K562 (cell line): Measurements from ENCODE around the gene DTWD2. TPM values are rescaled to one million over a fixed set of nuclear protein-coding genes. Genes with fewer than 3 reads are reported as not detected.

Source experiments
- ESRRB ChIP-seq: fragments of 250-450 bp; sonication (Bioruptor Pico); IDR thresholded peaks from 2 replicates; pipeline ENCODE4 v1.5.0; 2020; ENCODE audit warnings: mild to moderate bottlenecking, moderate library complexity, borderline replicate concordance
- FOXK2 ChIP-seq, 2 experiments: fragments of 450-650 bp; IDR thresholded peaks in 1 of 2; conservative IDR thresholded peaks in 1 of 2; 2 replicates each; pipeline ENCODE4 v1.6.1; 2016; ENCODE audit warnings: low read depth in 2 of 2, mild to moderate bottlenecking in 1 of 2
- GABPB1 ChIP-seq: sonication (generic); formaldehyde crosslinking; IDR thresholded peaks from 2 replicates; pipeline ENCODE4 v1.8.0; 2022; ENCODE audit warnings: mild to moderate bottlenecking, missing genetic modification reagents
- HLTF ChIP-seq: fragments of 450-650 bp; IDR thresholded peaks from 2 replicates; pipeline ENCODE4 v1.6.1; 2016
- ID3 ChIP-seq, 2 experiments: fragments of 250-450 bp in 1 of 2; fragments of 450-650 bp in 1 of 2; sonication (Bioruptor Pico) in 1 of 2; IDR thresholded peaks; 2 replicates each; pipeline versions ENCODE4 v1.6.1 to v1.8.0; 2016 to 2021; ENCODE audit warnings: mild to moderate bottlenecking in 2 of 2, moderate library complexity in 2 of 2, missing compliant biosample characterization in 1 of 2, missing genetic modification characterization in 1 of 2
- MTA1 ChIP-seq: fragments of 450-650 bp; IDR thresholded peaks from 2 replicates; pipeline ENCODE4 v1.6.1; 2017; ENCODE audit warnings: borderline replicate concordance
- NFIC ChIP-seq: fragments of 450-650 bp; IDR thresholded peaks from 2 replicates; pipeline ENCODE4 v1.6.1; 2017; ENCODE audit warnings: mild to moderate bottlenecking, inconsistent platforms
- NR3C1 ChIP-seq: sonication (generic); formaldehyde crosslinking; IDR thresholded peaks from 2 replicates; pipeline ENCODE4 v1.8.1; 2022; ENCODE audit warnings: missing genetic modification reagents
- POLR2A ChIP-seq: fragments of 450-650 bp; conservative IDR thresholded peaks from 2 replicates; pipeline ENCODE4 v1.6.1; 2016
- RB1 ChIP-seq: fragments of 450-650 bp; IDR thresholded peaks from 2 replicates; pipeline ENCODE4 v1.6.1; 2017; ENCODE audit warnings: low read depth, mild to moderate bottlenecking
- RBM25 ChIP-seq: fragments of 200-400 bp; formaldehyde crosslinking; IDR thresholded peaks from 2 replicates; pipeline ENCODE4 v1.6.1; 2018; ENCODE audit warnings: low read length, low read depth, moderate library complexity; ENCODE audit not compliant: severe bottlenecking
- SNIP1 ChIP-seq: fragments of 450-650 bp; IDR thresholded peaks from 2 replicates; pipeline ENCODE4 v1.7.1; 2017; ENCODE audit warnings: low read depth, mild to moderate bottlenecking
- TAF9B ChIP-seq: fragments of 450-650 bp; IDR thresholded peaks from 2 replicates; pipeline ENCODE4 v1.6.1; 2018; ENCODE audit warnings: mild to moderate bottlenecking; ENCODE audit not compliant: partially characterized antibody
- YY1 ChIP-seq, 3 experiments: IDR thresholded peaks; 2 replicates each; pipeline ENCODE4 v1.6.1; 2011; ENCODE audit warnings: low read length in 2 of 3, mild to moderate bottlenecking in 2 of 3, moderate library complexity in 2 of 3, borderline replicate concordance in 1 of 3, control low read depth in 1 of 3, low read depth in 1 of 3; ENCODE audit not compliant: insufficient read depth in 3 of 3, insufficient replicate concordance in 2 of 3, control insufficient read depth in 1 of 3, insufficient read length in 1 of 3; ENCODE audit errors: extremely low read depth in 1 of 3
- ZBTB11 ChIP-seq, 3 experiments: fragments of 200-800 bp in 1 of 3; fragments of 250-450 bp in 1 of 3; fragments of 450-650 bp in 1 of 3; sonication (Bioruptor Pico) in 1 of 3; sonication (Bioruptor generic) in 1 of 3; formaldehyde crosslinking in 1 of 3; IDR thresholded peaks; 2 replicates each; pipeline versions ENCODE4 v1.6.1 to v1.8.0; 2016 to 2022; ENCODE audit warnings: mild to moderate bottlenecking in 2 of 3, missing genetic modification characterization in 2 of 3, missing compliant biosample characterization in 1 of 3, moderate library complexity in 1 of 3
- ZNF263 ChIP-seq: sonication (generic); formaldehyde crosslinking; IDR thresholded peaks from 2 replicates; pipeline ENCODE4 v1.8.0; 2022; ENCODE audit warnings: mild to moderate bottlenecking, missing genetic modification reagents, borderline replicate concordance
- ZNF408 ChIP-seq: fragments of 250-450 bp; sonication (Bioruptor Pico); IDR thresholded peaks from 2 replicates; pipeline ENCODE4 v1.4.0; 2020; ENCODE audit warnings: low read depth, mild to moderate bottlenecking, moderate library complexity
- ZNF592 ChIP-seq: fragments of 450-650 bp; IDR thresholded peaks from 2 replicates; pipeline ENCODE4 v1.6.1; 2017; ENCODE audit warnings: antibody characterized with exemption, mild to moderate bottlenecking
- polyA plus RNA-seq, 8 experiments: library from polyadenylated mRNA; depleted of rRNA in 4 of 8; stranded (reverse) in 5 of 8; unstranded in 3 of 8; fragments of >200 nt; fragmentation: Nextera tagmentation in 2 of 8; fragmentation: Illumina TruSeq in 1 of 8; extraction: Ambion mirVana in 2 of 8; extraction: Trizol in 1 of 8; gene quantifications; 2 replicates each; pipeline versions ENCODE4 v1.2.1 to v1.2.3, GENCODE V29; 2011 to 2014; ENCODE audit warnings: inconsistent platforms in 1 of 8, missing spikeins in 1 of 8
- total RNA-seq, 7 experiments: library from RNA; depleted of rRNA in 6 of 7; stranded (reverse); fragments of >200 nt in 6 of 7; fragmentation: Illumina TruSeq in 2 of 7; extraction: Trizol in 2 of 7; gene quantifications; 2 replicates each; pipeline versions ENCODE4 v1.2.1 to v1.2.3, GENCODE V29; 2011 to 2021; ENCODE audit warnings: low replicate concordance in 1 of 7

Gene DTWD2
- total and polyA plus RNA-seq, 9 of the 15 experiments (the other 6 are each of a cell fraction or from before 2014, with no cell fraction given), result 0.99 to 10.8 (median 4.1) TPM

GRCh38 chr5:118987988-118988865, at the start of gene DTWD2 (continued):
- TF ChIP-seq ZNF592 (0 out of 2 replicates have a peak, but pooled peaks have one; percentile 43), ZNF408 (CRISPR knock-in tag) (no peak), GABPB1 (peak; percentile 47; the same call in 1 of the 2 replicates), SNIP1 (no peak), TAF9B (no peak), NR3C1 (no peak), HLTF (no peak), FOXK2 (conservative IDR thresholded peaks at IDR 0.05 in 1 of 2, IDR thresholded peaks at IDR 0.05 in 1 of 2; ENCODE audit: low read depth in 2 of 2) (peak in 1 of 2 experiments; percentile 14; a peak in 1 of 4 replicates), POLR2A (peak; percentile 87), ZNF263 (CRISPR knock-in tag) (no peak; the same call in 1 of the 2 replicates), MTA1 (no peak; the same call in 1 of the 2 replicates), YY1 (IDR thresholded peaks at IDR 0.05; ENCODE audit: borderline replicate concordance in 1 of 3, control insufficient read depth in 1 of 3, extremely low read depth in 1 of 3, insufficient read depth in 3 of 3, insufficient read length in 1 of 3, insufficient replicate concordance in 2 of 3, low read depth in 1 of 3, low read length in 2 of 3) (peak; percentile 58 to 92 (median 86)), RB1 (peak; percentile 84), ESRRB (CRISPR knock-in tag) (no peak), ZBTB11 (CRISPR knock-in tag; IDR thresholded peaks at IDR 0.05) (peak in 1 of 3 experiments; percentile 42; a peak in 2 of 6 replicates), NFIC (peak; percentile 46; the same call in 1 of the 2 replicates), RBM25 (peak; percentile 34), ID3 (CRISPR knock-in tag; IDR thresholded peaks at IDR 0.05) (no peak), ID3 (tag; IDR thresholded peaks at IDR 0.05) (peak; percentile 89)
